ENCODE data around the gene KDM1A. TPM values are rescaled to one million over a fixed set of nuclear protein-coding genes. Genes with fewer than 3 reads are reported as not detected.

KDM1A gene
- total and polyA plus RNA-seq, 9 of the 15 experiments (the other 6 are each of a cell fraction or from before 2014, with no cell fraction given): 59.2 to 181 (median 168) TPM

- TF ChIP-seq E2F6 (IDR thresholded peaks at IDR 0.05; ENCODE audit: borderline replicate concordance in 1 of 2, extremely low read depth in 1 of 2, insufficient read depth in 1 of 2, insufficient read length in 1 of 2, low read depth in 1 of 2, low read length in 1 of 2, poor library complexity in 1 of 2, severe bottlenecking in 1 of 2) (no peak), ZFP36 (IDR thresholded peaks at IDR 0.05; ENCODE audit: low read depth, low read length, partially characterized antibody) (peak; percentile 1), ATF7 (IDR thresholded peaks at IDR 0.05) (peak; percentile 60; the same call in 1 of the 2 replicates), THRB (CRISPR knock-in tag; conservative IDR thresholded peaks at IDR 0.05) (no peak), GTF2E2 (tag; IDR thresholded peaks at IDR 0.05) (peak; percentile 57; the same call in 1 of the 2 replicates), ZBTB12 (CRISPR knock-in tag; IDR thresholded peaks at IDR 0.05) (no peak), POLR2B (IDR thresholded peaks at IDR 0.05; ENCODE audit: low read depth, partially characterized antibody) (no peak)
Measured at GRCh38 chr1:22976461-22977243, 42.6 kb upstream of the KDM1A start (continued).

Data from K562 (cell line).